ENCODE data around the gene BBS9. TPM values are rescaled to one million over a fixed set of nuclear protein-coding genes. Genes with fewer than 3 reads are reported as not detected.
"Not testable (repeated sequence)": the region's sequence is repeated elsewhere in the genome, so short reads cannot be mapped to it uniquely, and the experiment has no call there.

BBS9 gene
- total RNA-seq, 1 experiment from 2014 or later: 26.4 TPM

GRCh38 chr7:33217595-33217994 lies 88.2 kb downstream of the BBS9 start:
- Histone ChIP-seq H3K27ac (ENCODE audit: insufficient read length, low read depth, low read length) (no peak overlapping the region), H3K79me2 (ENCODE audit: insufficient read depth, low read length) (no peaks in the 10 kb centered on the region), H4K5ac (ENCODE audit: insufficient read length, low read depth, low read length) (no peak overlapping the region), H3K27me3 (ENCODE audit: insufficient read depth, low read length) (no peaks in the 10 kb centered on the region), H3K9ac (ENCODE audit: extremely low read depth, insufficient read length, low read length) (no peak overlapping the region), H3K18ac (ENCODE audit: insufficient read length, low read depth, low read length) (no peak overlapping the region), H3T11ph (ENCODE audit: low read length) (no peak overlapping the region), H4K91ac (ENCODE audit: insufficient read length, low read depth, low read length) (no peak overlapping the region), H4K8ac (replicated peaks; ENCODE audit: insufficient read length, low read depth, low read length) (no peak overlapping the region), H2BK20ac (ENCODE audit: low read depth, low read length, poor library complexity, severe bottlenecking) (no peak overlapping the region), H3K4me2 (ENCODE audit: insufficient read depth, insufficient read length, low read length) (no peak overlapping the region), H3K4ac (ENCODE audit: low read depth, low read length) (no peak overlapping the region), H3K9me3 (ENCODE audit: control insufficient read depth, low read depth, low read length) (no peaks in the 10 kb centered on the region), H3K56ac (ENCODE audit: insufficient read length, low read depth, low read length) (no peak overlapping the region), H4K20me1 (ENCODE audit: control insufficient read depth, insufficient read depth, insufficient read length) (no peaks in the 10 kb centered on the region), H2AK5ac (ENCODE audit: insufficient read length, low read length) (no peak overlapping the region), H3K4me1 (ENCODE audit: insufficient read depth, low read length) (no peaks in the 10 kb centered on the region), H2BK15ac (ENCODE audit: low read depth, low read length) (no peak overlapping the region), H2BK12ac (ENCODE audit: insufficient read length, low read depth, low read length) (no peak overlapping the region), H3K23ac (ENCODE audit: insufficient read length, low read depth, low read length) (no peak overlapping the region), H2BK120ac (ENCODE audit: low read depth, low read length, poor library complexity, severe bottlenecking) (no peak overlapping the region), H3K14ac (ENCODE audit: insufficient read depth, low read length) (no peak overlapping the region), H3K79me1 (ENCODE audit: insufficient read depth, low read depth, low read length, poor library complexity, severe bottlenecking) (no peaks in the 10 kb centered on the region), H2BK5ac (ENCODE audit: insufficient read length, low read length) (no peak overlapping the region), H2AFZ (ENCODE audit: low read length) (no peak overlapping the region), H3K23me2 (ENCODE audit: insufficient read length, low read depth, low read length, poor library complexity, severe bottlenecking) (no peaks in the 10 kb centered on the region)
- Mint-ChIP-seq H3K27me3 (ENCODE audit: low read depth) (no peaks in the 10 kb centered on the region), H3K9me3 (peaks cover 7 to 10% of the 10 kb centered on the region in 2 experiments; a peak in 4 of 5 replicates), H3K36me3 (ENCODE audit: insufficient read depth in 1 of 3, low read depth in 3 of 3) (peaks cover 0 to 24% (median 1%) of the 10 kb centered on the region in 3 experiments; a peak in 4 of 7 replicates), H3K27ac (no peak overlapping the region), H3K4me3 (no peak overlapping the region), H3K4me1 (peaks cover 12 to 14% of the 10 kb centered on the region in 2 experiments)
- no peak for DNase-seq
- no CpG with 5 or more reads among the region's 4 CpGs for WGBS (ENCODE audit: extremely low coverage, insufficient read length, low lambda C conversion rate)
- TF ChIP-seq CTCF (conservative IDR thresholded peaks at IDR 0.05): no peak

- H2BK15ac ChIP-seq (ENCODE audit: low read depth, low read length); H3K4me3 Mint-ChIP-seq; H3K4me2 ChIP-seq (ENCODE audit: insufficient read depth, insufficient read length, low read length); DNase-seq; H2AK5ac ChIP-seq (ENCODE audit: insufficient read length, low read length); H3K56ac ChIP-seq (ENCODE audit: insufficient read length, low read depth, low read length); H3K27me3 ChIP-seq (ENCODE audit: insufficient read depth, low read length); H3K4me1 ChIP-seq (ENCODE audit: insufficient read depth, low read length); H3K27me3 Mint-ChIP-seq (ENCODE audit: low read depth); H3K9me3 ChIP-seq (ENCODE audit: control insufficient read depth, low read depth, low read length); H3K9me3 Mint-ChIP-seq; H3K14ac ChIP-seq (ENCODE audit: insufficient read depth, low read length); H2AFZ ChIP-seq (ENCODE audit: low read length); H4K5ac ChIP-seq (ENCODE audit: insufficient read length, low read depth, low read length); H2BK120ac ChIP-seq (ENCODE audit: low read depth, low read length, poor library complexity, severe bottlenecking); H3K27ac Mint-ChIP-seq; H4K20me1 ChIP-seq (ENCODE audit: control insufficient read depth, insufficient read depth, insufficient read length); H3K79me1 ChIP-seq (ENCODE audit: insufficient read depth, low read depth, low read length, poor library complexity, severe bottlenecking); H3K79me2 ChIP-seq (ENCODE audit: insufficient read depth, low read length); H3K23ac ChIP-seq (ENCODE audit: insufficient read length, low read depth, low read length); H3K9ac ChIP-seq (ENCODE audit: extremely low read depth, insufficient read length, low read length); H3K23me2 ChIP-seq (ENCODE audit: insufficient read length, low read depth, low read length, poor library complexity, severe bottlenecking); H3K27ac ChIP-seq (ENCODE audit: insufficient read length, low read depth, low read length); H4K8ac ChIP-seq (replicated peaks; ENCODE audit: insufficient read length, low read depth, low read length); H4K91ac ChIP-seq (ENCODE audit: insufficient read length, low read depth, low read length); H3T11ph ChIP-seq (ENCODE audit: low read length); H2BK20ac ChIP-seq (ENCODE audit: low read depth, low read length, poor library complexity, severe bottlenecking); H3K4ac ChIP-seq (ENCODE audit: low read depth, low read length); H2BK12ac ChIP-seq (ENCODE audit: insufficient read length, low read depth, low read length); H2BK5ac ChIP-seq (ENCODE audit: insufficient read length, low read length); H3K18ac ChIP-seq (ENCODE audit: insufficient read length, low read depth, low read length): not testable (repeated sequence)
- H3K36me3 Mint-ChIP-seq (ENCODE audit: insufficient read depth in 1 of 3, low read depth in 3 of 3): peaks cover 0 to 21% (median 1%) of the 10 kb centered on the region in 3 experiments; a peak in 4 of 7 replicates
- no CpG with 5 or more reads among the region's 38 CpGs for WGBS (ENCODE audit: extremely low coverage, insufficient read length, low lambda C conversion rate)
- H3K4me1 Mint-ChIP-seq: peaks cover 12 to 14% of the 10 kb centered on the region in 2 experiments
Observed at GRCh38 chr7:33218841-33219535, 89.6 kb downstream of the BBS9 start.
